Measurements from ENCODE around the gene JAK2.

Gene JAK2

GRCh38 chr9:4997631-4998030 lies 12.6 kb downstream of the JAK2 start:
- H3K4me3 ChIP-seq (ENCODE audit: low read depth, low read length), result no peak overlapping the region
- in situ Hi-C loops (cut with HindIII; ENCODE audit: low sequenced_read_pairs), result no loop called here
- TF ChIP-seq, protein P1, sequence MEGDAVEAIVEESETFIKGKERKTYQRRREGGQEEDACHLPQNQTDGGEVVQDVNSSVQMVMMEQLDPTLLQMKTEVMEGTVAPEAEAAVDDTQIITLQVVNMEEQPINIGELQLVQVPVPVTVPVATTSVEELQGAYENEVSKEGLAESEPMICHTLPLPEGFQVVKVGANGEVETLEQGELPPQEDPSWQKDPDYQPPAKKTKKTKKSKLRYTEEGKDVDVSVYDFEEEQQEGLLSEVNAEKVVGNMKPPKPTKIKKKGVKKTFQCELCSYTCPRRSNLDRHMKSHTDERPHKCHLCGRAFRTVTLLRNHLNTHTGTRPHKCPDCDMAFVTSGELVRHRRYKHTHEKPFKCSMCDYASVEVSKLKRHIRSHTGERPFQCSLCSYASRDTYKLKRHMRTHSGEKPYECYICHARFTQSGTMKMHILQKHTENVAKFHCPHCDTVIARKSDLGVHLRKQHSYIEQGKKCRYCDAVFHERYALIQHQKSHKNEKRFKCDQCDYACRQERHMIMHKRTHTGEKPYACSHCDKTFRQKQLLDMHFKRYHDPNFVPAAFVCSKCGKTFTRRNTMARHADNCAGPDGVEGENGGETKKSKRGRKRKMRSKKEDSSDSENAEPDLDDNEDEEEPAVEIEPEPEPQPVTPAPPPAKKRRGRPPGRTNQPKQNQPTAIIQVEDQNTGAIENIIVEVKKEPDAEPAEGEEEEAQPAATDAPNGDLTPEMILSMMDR (IDR thresholded peaks at IDR 0.05; ENCODE audit: low read depth, low read length, missing control alignments), result no peak
- DNase-seq (ENCODE audit: low read depth), result no peak

DNA sequence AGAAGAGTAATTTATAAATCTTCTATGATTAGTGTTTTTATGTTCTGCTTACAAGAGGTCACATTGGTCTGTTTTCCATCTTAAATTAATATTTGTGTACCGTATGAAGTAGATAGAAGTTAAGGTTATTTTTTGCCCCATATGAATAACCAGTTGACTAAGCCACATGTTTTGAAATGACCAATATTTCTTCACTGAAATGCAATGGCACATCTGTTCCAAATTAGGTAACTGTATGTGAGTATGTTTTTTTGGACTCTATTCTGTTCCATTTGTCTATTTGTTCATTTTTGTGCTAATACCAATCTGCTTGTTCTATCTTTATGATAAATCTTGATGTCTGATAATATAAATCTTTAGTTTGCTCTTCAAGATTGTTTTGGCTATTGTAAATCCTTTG lies 17.7 kb downstream of the JAK2 start:
- H3K4me3 ChIP-seq (ENCODE audit: low read depth, low read length), result no peak overlapping the region
- in situ Hi-C loops (cut with HindIII; ENCODE audit: low sequenced_read_pairs), result no loop called here
- DNase-seq (ENCODE audit: low read depth), result no peak
- TF ChIP-seq, protein P1 (IDR thresholded peaks at IDR 0.05; ENCODE audit: low read depth, low read length, missing control alignments), result no peak

- DNase-seq (ENCODE audit: low read depth), result no peak
- TF ChIP-seq, protein P1 (IDR thresholded peaks at IDR 0.05; ENCODE audit: low read depth, low read length, missing control alignments), result no peak
- no peak overlapping the region for H3K4me3 ChIP-seq (ENCODE audit: low read depth, low read length)
- in situ Hi-C loops (cut with HindIII; ENCODE audit: low sequenced_read_pairs), result no loop called here
Observed at GRCh38 chr9:5004481-5004880, 19.4 kb downstream of the JAK2 start.

GRCh38 chr9:5008202-5008601 lies 23.1 kb downstream of the JAK2 start:
- DNase-seq (ENCODE audit: low read depth), result no peak
- TF ChIP-seq, protein P1 (IDR thresholded peaks at IDR 0.05; ENCODE audit: low read depth, low read length, missing control alignments), result no peak
- no peak overlapping the region for H3K4me3 ChIP-seq (ENCODE audit: low read depth, low read length)
- in situ Hi-C loops (cut with HindIII; ENCODE audit: low sequenced_read_pairs), result no loop called here

DNA sequence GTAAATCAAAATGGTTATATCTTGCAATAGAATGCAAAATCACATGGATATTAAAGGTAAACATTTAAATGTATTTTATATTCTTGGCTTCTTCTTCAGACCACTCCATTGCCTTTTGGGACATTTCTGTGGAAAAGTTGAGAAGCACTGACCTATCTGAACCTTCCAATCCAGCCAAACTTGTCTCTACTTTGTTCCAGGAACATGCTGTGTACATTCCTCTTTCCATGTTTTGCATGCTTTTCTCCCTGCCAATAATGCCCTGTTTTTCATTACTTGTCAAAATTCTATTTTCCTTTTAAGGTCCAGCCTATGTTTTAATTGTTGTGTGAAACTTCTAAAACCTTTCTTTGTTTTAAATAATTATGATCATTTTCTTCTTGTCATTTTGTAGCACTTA lies 28.3 kb downstream of the JAK2 start:
- H3K4me3 ChIP-seq (ENCODE audit: low read depth, low read length), result no peak overlapping the region
- TF ChIP-seq, protein P1 (IDR thresholded peaks at IDR 0.05; ENCODE audit: low read depth, low read length, missing control alignments), result no peak
- in situ Hi-C loops (cut with HindIII; ENCODE audit: low sequenced_read_pairs), result no loop called here
- no peak for DNase-seq (ENCODE audit: low read depth)

- in situ Hi-C loops (cut with HindIII; ENCODE audit: low sequenced_read_pairs), result no loop called here
Observed at GRCh38 chr9:5015934-5016333, 30.9 kb downstream of the JAK2 start.

More at GRCh38 chr9:5015934-5016333, 30.9 kb downstream of the JAK2 start:
- DNase-seq (ENCODE audit: low read depth), result no peak
- TF ChIP-seq, protein P1 (IDR thresholded peaks at IDR 0.05; ENCODE audit: low read depth, low read length, missing control alignments), result no peak
- H3K4me3 ChIP-seq (ENCODE audit: low read depth, low read length), result no peak overlapping the region

Measured in astrocyte of the cerebellum (primary cell).